H1 (cell line): ENCODE results near the gene SH3BP2. TPM values are rescaled to one million over a fixed set of nuclear protein-coding genes. Genes with fewer than 3 reads are reported as not detected.

Experiments
- ASH2L ChIP-seq: fragments of 200-600, 300-600 bp; sonication (generic); IDR thresholded peaks from one replicate; pipeline ENCODE4 v1.7.1; 2017; ENCODE audit warnings: low read length
- CEBPB ChIP-seq: IDR thresholded peaks from 2 replicates; pipeline ENCODE4 v1.6.1; 2012; ENCODE audit warnings: low read depth, low read length
- NRF1 ChIP-seq: IDR thresholded peaks from 2 replicates; pipeline ENCODE4 v1.6.1; 2011; ENCODE audit warnings: mild to moderate bottlenecking, low read depth, low read length, improper control_type of control experiment
- POU5F1 ChIP-seq: IDR thresholded peaks from 2 replicates; pipeline ENCODE4 v1.6.1; 2011; ENCODE audit warnings: low read depth, mild to moderate bottlenecking, low read length, moderate library complexity
- polyA plus RNA-seq, 7 experiments: library from polyadenylated mRNA; depleted of rRNA in 3 of 7; stranded (reverse) in 5 of 7; unstranded in 2 of 7; fragments of >200 nt in 5 of 7; fragments of 200-250 nt in 2 of 7; gene quantifications; 1 replicate in 5 of 7; 2 replicates in 1 of 7; 4 replicates in 1 of 7; pipeline versions ENCODE4 v1.2.1 to v1.2.3, GENCODE V29; 2011 to 2013; ENCODE audit warnings: missing spikeins in 2 of 7, mixed read lengths in 2 of 7
- total RNA-seq: library from RNA; stranded (reverse); fragmentation: NEBNext Ultra II Directional; extraction: Animal tissue kit (Norgen Biotek cat#: 25700); gene quantifications from 2 replicates; pipeline ENCODE4 v1.2.1, GENCODE V29; 2021

The SH3BP2 gene
- total and polyA plus RNA-seq, 2 of the 8 experiments (the other 6 are each of a cell fraction or from before 2014, with no cell fraction given), result 27.4 to 31.4 TPM

DNA sequence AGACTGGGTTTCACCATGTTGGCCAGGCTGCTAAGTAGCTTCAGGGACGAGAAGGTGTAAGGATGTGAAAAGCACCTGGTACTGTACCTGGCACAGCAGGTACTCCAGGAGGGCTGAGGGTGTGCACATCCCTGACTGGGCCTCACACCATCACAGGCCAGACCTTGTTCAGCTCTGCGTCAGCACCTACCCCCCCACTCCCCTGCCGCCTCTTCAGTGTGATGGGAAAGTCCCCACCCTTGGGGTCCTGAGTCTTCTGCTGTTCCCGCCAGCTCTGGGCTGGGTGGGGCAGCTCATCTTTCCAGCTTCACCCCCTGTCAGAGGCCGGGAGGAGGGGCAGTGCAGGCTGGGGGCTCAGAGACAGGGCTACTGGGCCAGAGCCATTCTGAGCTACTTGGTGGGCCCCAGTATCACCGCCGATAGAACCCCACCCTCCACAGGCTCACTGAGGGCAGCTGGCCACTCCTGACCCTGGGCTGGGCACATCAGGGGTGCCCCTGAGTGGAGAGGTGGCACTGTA, 6.7 kb upstream of the SH3BP2 start (continued):
- no peak for TF ChIP-seq ASH2L
- no peak for TF ChIP-seq NRF1
- TF ChIP-seq CEBPB, result no peak
- TF ChIP-seq POU5F1, result no peak
